Activated CD8-positive, alpha-beta memory T cell treated with anti-CD3 and anti-CD28 coated beads for 1 hour (primary cell): ENCODE measurements around the gene RPS19.
"Not testable (repeated sequence)": the region's sequence is repeated elsewhere in the genome, so short reads cannot be mapped to it uniquely, and the experiment has no call there.

Experiments used
- DNase-seq, 2 donors: peaks; one replicate each; pipeline ENCODE4 v3.0.0-alpha.2; 2020; ENCODE audit warnings: low read depth in 1 of 2; ENCODE audit errors: extremely low read depth in 1 of 2

RPS19 gene

DNA sequence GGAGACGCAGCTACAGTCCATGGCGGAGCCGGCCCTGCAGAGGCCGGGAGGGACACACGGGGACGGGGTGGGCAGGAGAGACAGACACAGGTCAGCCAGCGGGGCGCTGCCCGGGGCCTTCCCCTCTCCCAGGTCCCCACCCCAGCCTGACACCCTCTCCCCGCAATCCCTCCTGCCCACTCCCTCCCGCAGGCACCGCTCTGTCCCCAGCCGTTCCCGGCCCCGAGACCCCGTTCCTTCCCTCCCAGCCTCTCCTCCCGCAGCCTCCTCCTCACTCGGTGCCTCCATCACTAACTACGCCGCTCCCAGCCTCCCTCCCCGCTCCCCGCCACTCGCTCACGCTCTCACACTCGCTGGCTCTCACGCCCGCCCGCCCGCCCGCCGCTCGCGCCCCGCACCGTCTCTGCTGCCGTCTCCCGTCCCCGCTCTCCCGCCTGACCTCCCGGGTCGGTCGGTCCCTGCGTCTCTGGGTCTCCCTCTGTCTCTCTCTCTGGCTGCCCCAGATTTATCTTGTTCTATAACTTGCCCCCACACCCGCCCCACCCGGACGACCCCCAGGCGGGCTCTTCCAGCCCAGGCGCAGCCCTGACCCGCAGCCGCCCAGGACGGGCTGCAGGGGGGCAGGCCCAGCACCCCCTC lies 53.0 kb downstream of the RPS19 start:
- no peak for DNase-seq

DNA sequence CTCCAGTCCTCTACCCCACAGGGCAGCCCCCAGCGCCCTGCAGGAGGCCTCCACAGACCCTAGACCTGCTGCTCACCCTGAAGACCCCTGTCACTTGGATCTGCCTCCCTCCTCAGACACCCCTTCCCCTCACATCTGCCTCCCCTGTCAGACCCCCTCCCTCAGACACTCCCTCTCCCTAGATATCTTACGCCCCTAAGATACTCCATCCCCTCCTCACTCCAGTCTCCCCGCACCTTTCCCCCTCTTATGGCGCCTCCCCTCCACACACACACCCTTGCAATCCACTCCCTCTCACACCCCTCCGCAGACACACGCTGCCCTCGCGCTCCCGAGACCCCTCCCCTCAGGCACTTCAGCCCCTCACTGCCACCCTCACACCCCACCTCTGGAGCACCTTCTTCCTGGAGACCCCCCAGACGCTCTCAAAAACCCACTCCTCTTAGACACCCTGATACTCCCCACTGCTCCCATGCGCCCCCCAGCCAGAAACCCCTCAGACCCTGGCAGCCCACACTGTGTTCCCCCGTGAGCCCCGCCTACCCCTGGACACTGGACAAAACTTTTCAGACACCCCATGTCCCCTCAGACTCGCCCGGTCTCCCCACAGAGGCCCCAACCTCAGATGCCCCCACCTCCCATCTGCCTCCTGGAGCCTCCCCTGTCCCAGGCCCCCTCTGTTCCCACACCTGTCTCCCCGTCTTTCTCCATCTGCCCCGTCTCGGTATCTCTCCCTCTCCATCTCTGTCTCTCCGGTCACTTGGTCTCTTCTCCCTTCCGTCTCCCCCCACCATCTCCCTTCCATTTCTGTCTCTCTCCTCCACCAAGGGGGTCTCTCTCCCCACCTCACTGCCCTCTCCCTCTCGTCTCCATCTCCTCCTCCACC lies 53.7 kb downstream of the RPS19 start:
- no peak for DNase-seq

DNA sequence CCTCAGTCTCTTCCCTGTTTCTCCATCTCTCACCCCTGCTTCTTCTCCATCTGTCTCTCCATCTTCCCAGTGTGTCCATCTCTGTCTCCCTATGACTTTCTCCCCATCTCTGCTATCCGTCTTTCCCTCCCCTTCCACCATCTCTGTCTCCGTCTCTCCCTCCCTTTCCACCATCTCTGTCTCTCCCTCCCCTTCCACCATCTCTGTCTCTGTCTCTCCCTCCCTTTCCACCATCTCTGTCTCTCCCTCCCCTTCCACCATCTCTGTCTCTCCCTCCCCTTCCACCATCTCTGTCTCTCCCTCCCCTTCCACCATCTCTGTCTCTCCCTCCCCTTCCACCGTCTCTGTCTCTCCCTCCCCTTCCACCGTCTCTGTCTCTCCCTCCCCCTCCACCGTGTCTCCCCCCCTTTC lies 54.4 kb downstream of the RPS19 start:
- not testable (repeated sequence) for DNase-seq

DNA sequence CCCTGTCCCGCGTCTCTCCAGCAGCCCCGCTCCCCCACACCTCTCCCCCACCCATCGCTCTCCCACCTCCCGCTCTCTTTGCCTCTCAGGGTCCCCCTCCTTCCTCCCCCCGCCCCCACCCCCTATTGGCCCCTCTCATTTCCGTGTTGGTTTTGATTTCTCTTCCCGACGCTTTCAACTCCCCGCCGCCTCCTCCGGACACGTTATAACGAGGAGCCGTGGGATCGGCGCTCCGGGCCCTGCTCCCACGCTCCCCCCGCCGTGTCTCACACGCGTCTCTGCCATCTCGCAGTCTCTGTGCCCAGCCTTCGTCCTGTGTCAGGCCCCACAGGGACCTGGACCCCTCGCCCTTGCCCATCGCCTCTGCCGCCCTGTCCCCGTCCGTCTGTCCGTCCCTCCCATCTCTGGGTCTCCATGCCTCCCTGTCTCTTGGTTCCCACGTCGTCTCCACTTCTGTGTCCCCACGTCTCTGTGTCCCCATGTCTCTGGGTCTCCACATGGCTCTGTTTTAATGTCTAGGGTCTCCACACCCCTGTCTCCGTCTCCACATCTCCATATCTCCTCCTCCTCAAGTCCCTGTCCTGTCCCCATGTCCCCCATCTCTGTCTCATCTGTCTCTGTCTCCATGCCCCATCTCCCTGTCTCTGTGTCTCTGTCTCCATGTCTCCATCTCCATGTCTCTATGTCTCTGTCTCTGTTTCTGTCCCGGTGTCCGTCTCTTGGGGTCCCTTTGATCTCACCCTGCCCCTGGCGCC lies 55.1 kb downstream of the RPS19 start:
- no peak for DNase-seq

DNA sequence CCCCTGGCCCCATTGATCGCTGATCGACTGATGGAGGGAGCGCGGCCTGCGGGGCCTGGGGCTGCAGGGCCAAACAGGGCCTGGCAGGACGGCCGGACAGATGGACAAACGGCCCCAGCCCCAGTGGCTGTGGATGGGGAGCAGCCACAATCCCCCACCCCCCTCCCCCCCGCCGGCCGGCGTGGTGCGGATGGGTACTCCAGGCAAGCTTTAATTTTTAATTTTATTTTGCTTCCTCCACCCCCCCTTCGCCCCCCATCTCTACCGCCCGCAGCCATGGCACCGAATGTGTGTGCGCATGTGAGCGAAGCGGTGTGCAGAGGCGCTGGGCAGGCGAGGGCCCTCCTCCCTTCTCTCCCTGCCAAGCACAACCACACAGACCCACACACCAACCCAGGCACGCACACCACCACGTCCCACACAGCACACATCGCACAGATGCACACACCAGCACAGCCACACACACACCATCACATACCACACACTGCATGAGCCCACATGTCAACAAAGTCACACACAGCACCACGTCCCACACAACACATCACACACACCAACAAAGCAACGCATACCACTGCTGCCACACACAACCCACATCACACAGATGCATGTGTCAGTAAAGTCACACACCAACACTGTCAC lies 55.8 kb downstream of the RPS19 start:
- DNase-seq = no peak

DNA sequence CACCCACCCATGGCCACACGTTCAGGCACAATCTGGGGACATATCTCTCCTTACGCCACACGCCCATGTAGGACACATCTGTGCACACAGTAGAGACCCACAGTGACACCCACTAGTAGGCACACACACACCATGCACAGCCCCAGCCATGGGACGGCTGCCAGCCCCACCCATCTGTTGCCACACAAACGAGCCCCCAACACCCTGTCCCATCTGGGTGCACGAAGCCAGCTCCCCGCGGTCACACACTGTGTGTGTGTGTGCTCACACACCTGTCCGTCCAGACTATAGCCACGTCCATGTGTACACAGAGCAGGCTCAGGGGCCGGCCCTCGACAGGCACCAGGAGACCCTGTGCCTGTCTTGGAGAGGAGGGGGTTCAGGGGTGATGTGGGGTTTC lies 57.6 kb downstream of the RPS19 start:
- no peak for DNase-seq

DNA sequence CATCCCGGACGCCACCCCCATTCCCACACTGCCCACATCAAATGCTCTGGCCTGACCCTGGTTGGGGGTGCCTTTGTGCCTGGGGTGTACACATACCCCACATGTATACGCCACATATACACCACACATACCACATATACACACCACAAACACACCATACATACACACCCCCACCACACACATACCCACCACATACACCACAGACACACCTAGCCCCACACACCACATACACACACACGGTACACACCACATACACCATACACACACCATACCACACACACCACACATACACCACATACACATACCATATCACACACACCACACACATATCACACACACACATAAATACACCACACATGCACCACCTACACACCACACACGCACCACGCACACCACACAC lies 58.0 kb downstream of the RPS19 start:
- no peak for DNase-seq

DNA sequence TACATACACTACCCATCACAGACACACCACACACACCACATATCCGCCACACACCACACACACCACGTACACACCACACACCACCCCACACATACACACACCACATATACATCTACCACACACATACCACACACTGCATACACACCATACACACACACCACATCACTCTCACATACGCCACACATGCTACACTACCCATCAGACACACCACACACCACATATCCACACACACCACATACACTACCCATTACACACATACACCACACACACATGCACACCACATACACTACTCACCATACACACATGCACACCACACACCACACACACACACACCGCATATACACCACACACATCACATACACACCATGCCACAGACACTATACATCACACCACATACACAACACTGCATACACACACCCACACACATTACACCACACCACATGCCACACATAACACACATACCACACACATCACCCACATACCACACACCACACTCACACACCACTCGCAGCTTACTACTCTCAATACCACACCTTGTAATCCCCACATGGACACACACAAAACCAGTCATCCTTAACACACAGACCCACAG lies 58.7 kb downstream of the RPS19 start:
- no peak for DNase-seq

DNA sequence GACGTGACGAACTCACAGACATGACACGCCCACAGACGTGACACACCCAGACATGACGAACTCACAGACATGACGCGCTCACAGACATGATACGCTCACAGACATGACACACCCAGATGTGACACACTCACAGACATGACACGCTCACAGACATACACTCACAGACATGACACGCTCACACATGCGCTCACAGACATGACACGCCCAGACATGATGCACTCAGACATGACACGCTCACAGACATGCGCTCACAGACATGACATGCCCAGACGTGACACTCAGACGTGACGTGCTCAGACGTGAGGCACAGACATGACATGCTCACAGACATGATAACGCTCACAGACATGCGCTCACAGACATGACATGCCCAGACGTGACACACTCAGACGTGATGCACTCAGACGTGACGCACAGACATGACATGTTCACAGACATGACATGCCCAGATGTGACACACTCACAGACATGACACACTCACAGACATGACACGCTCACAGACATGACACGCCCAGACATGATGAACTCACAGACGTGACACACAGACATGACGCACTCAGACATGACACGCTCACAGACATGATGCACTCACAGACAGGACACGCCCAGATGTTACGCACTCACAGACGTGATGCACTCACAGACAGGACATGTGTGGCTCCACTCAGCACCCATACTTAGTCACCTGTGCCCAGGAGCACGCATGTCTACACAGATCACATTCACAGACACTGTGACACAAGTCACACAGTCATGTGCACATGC lies 60.1 kb downstream of the RPS19 start:
- DNase-seq = no peak

DNA sequence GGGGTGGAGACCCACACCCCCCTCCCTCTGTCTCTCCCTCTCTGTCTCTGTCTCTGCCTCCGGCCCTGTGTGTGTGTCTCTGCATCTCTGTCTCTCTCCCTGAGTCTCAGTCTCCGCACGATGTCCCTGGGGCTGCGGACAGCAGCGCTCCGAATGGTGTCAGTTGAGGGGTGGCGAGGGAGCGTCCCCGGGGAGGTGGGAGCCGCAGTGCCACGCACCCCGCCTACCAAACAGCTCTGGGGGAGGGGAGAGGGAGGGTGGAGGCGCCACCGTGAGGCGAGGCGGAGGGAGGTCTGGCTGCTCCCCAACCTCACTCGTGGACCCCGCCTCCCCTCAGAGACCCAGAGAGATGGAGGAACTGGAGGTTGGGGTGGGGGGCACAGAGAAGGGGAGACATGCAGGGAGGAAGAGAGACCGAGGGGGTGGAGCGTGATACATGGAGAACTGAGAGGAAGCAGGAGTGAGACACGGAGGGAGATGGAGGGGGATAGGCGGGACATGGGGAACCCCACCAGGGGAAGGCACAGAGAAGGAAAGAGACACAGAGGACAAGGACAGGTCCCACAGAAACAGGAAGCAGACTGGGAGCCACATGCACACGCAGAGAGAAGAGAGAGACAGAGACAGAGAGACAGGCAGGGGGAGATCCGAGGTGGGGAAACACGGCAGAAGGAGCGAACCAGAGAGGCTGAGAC lies 61.0 kb downstream of the RPS19 start:
- no peak for DNase-seq

DNA sequence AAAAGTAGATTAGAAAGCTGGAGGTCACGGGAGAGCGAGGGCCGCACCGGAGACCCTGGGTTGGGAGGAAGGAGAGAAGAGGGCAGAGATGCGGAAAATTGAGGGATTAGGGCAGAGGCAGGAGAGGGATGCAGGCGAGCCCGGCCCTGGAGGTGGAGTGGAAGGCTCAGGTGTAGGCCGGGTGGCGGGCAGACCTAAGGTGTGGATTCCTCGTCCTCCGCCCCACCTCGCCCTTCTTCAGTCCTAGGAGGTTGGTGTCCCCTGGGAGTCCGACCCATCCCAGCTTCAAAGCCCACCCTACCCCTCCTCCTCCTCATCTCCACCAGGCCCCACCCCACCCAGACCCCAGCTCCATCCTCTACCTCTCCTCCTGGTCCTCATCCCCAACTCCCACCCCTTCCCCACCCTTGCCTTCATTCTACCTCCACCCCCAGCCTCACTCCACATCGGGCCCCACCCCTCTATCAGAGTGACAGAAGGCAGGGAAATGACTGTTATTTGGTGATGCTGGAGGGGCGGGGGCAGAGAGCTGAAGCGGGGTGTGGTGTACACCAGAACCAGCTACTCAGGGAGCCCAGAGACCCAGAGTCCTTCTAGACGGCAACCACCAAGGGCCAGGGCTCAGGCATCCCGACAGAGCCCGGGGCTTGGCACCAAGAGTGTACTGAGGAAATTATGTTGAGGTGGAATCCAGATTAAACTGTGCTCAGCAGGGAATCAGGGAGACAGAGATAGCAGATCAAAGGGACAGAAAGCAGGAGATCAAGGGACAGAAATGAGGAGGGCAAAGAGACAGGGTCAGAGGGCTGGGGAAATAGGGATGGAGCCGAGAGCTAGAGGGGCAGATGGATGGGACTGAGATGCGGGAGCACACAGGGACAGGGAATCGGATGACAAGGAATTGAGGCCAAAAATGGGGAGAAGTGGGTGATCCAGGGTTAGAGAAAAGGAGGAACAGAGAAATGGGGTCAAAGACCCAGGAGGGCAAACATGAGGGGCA lies 61.8 kb downstream of the RPS19 start:
- no peak for DNase-seq
